Activated CD8-positive, alpha-beta memory T cell treated with anti-CD3 and anti-CD28 coated beads, Interleukin-2, amount 10 ng/mL, durations not matched to agents 7 days and 5 days (primary cell): ENCODE data around the gene ZXDB. TPM values are rescaled to one million over a fixed set of nuclear protein-coding genes. Genes with fewer than 3 reads are reported as not detected.
"Not testable (repeated sequence)": the region's sequence is repeated elsewhere in the genome, so short reads cannot be mapped to it uniquely, and the experiment has no call there.

ENCODE experiments used
- ATAC-seq: fragments of 150-1000 bp; cut with Tn5 transposase; one replicate; pipeline ENCODE4 v1.10.0; 2021; ENCODE audit warnings: moderate library complexity
- CTCF ChIA-PET: fragments of 350-600 bp; sonication (Branson Sonifier 250); formaldehyde crosslinking; loops from one replicate; lab custom pipeline; 2021; ENCODE audit warnings: antibody characterized with exemption; lab: Charles Lee
- DNase-seq: peaks from one replicate; pipeline ENCODE4 v3.0.0-alpha.2; 2020
- H3K27ac Mint-ChIP-seq: one replicate; pipeline ENCODE4 v1.8.0; 2021; ENCODE audit warnings: mild to moderate bottlenecking, mixed read lengths
- H3K27me3 Mint-ChIP-seq: one replicate; pipeline ENCODE4 v1.8.0; 2021; ENCODE audit warnings: mixed read lengths
- H3K36me3 Mint-ChIP-seq: one replicate; pipeline ENCODE4 v1.8.0; 2021; ENCODE audit warnings: mild to moderate bottlenecking, mixed read lengths
- H3K4me1 Mint-ChIP-seq: one replicate; pipeline ENCODE4 v1.8.0; 2021; ENCODE audit warnings: mixed read lengths
- H3K4me3 Mint-ChIP-seq: one replicate; pipeline ENCODE4 v1.8.0; 2021; ENCODE audit warnings: mild to moderate bottlenecking, moderate library complexity, mixed read lengths
- H3K9me3 Mint-ChIP-seq: one replicate; pipeline ENCODE4 v1.8.0; 2022; ENCODE audit warnings: low read depth, mixed read lengths
- total RNA-seq, 2 experiments: library from RNA; stranded (reverse); gene quantifications; one replicate each; pipeline ENCODE4 v1.2.3, GENCODE V29; 2021

ZXDB gene
- total RNA-seq, 2 experiments from 2014 or later: 4.2 to 5.1 TPM

DNA sequence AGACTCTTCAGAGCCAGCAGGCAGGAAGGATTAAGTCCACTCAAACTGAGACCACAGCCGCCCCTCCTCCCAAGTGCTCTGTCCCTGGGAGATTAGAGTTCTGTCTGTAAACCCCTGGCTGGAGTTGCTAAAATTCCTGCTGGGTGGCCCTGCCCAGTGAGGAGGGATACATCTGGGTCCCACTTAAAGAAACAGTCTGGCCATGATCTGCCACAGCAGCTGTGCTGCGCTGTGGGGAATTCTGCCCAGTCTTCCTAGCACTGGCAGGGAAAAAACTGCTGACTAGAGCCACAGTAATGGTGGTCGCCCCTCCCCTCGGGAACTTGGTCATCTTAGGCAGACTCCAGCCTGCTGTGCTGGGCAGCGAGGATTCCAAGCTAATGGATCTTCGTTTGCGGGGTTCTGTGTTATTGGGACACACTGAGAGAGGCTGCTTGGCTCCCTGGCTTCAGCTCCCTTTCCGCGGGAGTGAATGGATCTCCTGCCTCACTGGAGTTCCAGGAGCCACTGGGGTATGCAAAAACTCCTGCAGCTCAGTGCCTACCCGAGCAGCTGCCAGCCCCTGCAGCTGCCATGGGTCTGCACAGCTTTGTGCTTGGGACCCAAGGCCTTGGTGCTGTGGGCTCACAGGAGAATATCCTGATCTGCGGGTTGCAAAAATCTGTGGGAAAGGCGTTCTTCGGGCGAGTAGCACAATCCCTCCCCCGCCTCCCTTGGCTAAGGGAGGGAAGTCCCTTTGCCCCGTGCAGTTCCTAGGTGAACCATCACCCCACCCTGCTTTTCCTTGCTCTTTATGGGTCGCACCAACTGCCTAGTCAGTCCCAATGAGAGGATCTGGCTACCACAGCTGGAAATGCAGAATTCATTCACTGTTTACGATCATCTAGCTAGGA lies 15.7 kb downstream of the ZXDB start:
- H3K4me1 Mint-ChIP-seq: no peaks in the 10 kb centered on the region
- DNase-seq (no peak), ATAC-seq (no peak)
- H3K27ac Mint-ChIP-seq: no peak overlapping the region
- no peaks in the 10 kb centered on the region for H3K9me3 Mint-ChIP-seq
- H3K27me3 Mint-ChIP-seq: no peaks in the 10 kb centered on the region
- CTCF ChIA-PET: no interaction called here
- no peaks in the 10 kb centered on the region for H3K36me3 Mint-ChIP-seq
- H3K4me3 Mint-ChIP-seq: no peak overlapping the region

DNA sequence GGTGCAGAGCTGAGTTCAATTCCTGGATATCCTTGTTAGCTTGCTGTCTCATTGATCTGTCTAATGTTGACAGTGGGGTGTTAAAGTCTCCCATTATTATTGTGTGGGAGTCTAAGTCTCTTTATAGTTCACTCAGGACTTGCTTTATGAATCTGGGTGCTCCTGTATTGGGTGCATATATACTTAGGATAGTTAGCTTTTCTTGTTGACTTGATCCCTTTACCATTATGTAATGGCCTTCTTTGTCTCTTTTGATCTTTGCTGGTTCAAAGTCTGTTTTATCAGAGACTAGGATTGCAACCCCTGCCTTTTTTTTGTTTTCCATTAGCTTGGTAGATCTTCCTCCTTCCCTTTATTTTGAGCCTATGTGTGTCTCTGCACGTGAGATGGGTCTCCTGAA lies 21.5 kb downstream of the ZXDB start:
- H3K36me3 Mint-ChIP-seq, DNase-seq, ATAC-seq, H3K27ac Mint-ChIP-seq, H3K9me3 Mint-ChIP-seq, H3K4me1 Mint-ChIP-seq, H3K4me3 Mint-ChIP-seq, H3K27me3 Mint-ChIP-seq, CTCF ChIA-PET: not testable (repeated sequence)

DNA sequence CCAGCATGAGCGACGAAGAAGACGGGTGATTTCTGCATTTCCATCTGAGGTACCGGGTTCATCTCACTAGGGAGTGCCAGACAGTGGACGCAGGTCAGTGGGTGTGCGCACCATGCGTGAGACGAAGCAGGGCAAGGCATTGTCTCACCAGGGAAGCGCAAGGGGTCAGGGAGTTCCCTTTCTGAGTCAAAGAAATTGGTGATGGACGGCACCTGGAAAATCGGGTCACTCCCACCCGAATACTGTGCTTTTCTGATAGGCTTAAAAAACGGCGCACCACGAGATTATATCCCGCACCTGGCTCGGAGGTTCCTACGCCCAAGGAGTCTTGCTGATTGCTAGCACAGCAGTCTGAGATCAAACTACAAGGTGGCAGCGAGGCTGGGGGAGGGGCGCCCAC lies 37.6 kb downstream of the ZXDB start:
- H3K27me3 Mint-ChIP-seq, H3K36me3 Mint-ChIP-seq, H3K4me1 Mint-ChIP-seq, H3K9me3 Mint-ChIP-seq, DNase-seq, ATAC-seq, CTCF ChIA-PET, H3K27ac Mint-ChIP-seq, H3K4me3 Mint-ChIP-seq: not testable (repeated sequence)

DNA sequence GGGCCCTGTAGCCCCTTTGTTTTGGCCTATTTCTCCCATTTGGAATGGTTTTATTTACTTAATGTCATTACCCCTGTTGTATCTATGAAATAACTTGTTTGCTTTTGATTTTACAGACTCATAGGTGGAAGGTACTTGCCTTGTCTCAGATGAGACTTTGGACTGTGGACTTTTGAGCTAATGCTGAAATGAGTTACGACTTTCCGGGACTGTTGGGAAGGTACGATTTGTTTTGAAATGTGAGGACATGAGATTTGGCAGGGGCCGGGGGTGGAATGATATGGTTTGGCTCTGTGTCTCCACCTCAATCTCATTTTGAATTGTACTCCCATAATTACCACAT lies 48.8 kb downstream of the ZXDB start:
- Mint-ChIP-seq H3K27me3 (no peaks in the 10 kb centered on the region), H3K9me3 (no peaks in the 10 kb centered on the region), H3K4me1 (no peaks in the 10 kb centered on the region), H3K27ac (no peak overlapping the region), H3K4me3 (no peak overlapping the region), H3K36me3 (no peaks in the 10 kb centered on the region)
- no peak for ATAC-seq
- DNase-seq: no peak
- CTCF ChIA-PET: no interaction called here

DNA sequence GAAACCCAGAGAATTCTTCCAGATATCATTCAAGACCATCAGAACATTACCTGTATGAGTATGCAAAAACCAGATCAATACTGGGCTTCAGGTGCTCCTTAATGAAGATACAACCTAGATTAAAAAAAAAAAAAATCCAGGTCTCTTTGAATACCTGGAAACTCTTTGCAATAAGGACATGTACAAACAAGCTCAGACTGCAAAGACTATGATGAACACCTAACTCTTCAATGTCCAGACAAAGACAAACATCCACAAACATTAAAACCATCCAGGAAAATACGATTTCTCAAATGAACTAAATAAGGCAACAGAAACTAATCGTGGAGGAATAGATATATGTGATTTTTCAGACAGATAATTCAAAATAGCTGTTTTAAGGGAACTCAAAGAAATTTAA lies 49.5 kb downstream of the ZXDB start:
- no peak for ATAC-seq
- Mint-ChIP-seq H3K27ac (no peak overlapping the region), H3K9me3 (no peaks in the 10 kb centered on the region), H3K4me3 (no peak overlapping the region), H3K27me3 (no peaks in the 10 kb centered on the region), H3K4me1 (no peaks in the 10 kb centered on the region), H3K36me3 (no peaks in the 10 kb centered on the region)
- no peak for DNase-seq
- CTCF ChIA-PET: no interaction called here

DNA sequence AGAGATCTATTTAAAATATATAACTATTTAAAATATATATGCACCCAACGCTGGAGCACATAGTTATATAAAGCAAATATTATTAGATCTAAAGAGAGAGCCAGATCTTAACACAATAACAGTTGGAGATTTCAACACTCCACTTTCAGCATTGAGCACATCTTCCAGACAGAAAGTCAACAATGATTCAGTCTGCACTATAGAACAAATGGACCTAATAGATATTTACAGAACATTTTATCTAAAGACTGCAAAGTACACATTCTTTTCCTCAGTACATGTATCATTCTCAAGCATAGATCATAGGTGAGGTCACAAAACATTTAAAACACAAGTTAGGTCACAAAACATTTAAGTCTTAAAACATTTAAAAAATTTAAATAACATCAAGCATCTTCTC lies 51.9 kb downstream of the ZXDB start:
- no peak overlapping the region for H3K4me3 Mint-ChIP-seq
- no peaks in the 10 kb centered on the region for H3K4me1 Mint-ChIP-seq
- ATAC-seq: no peak
- CTCF ChIA-PET: no interaction called here
- DNase-seq: no peak
- no peaks in the 10 kb centered on the region for H3K27me3 Mint-ChIP-seq
- H3K36me3 Mint-ChIP-seq: no peaks in the 10 kb centered on the region
- H3K9me3 Mint-ChIP-seq: no peaks in the 10 kb centered on the region
- no peak overlapping the region for H3K27ac Mint-ChIP-seq

DNA sequence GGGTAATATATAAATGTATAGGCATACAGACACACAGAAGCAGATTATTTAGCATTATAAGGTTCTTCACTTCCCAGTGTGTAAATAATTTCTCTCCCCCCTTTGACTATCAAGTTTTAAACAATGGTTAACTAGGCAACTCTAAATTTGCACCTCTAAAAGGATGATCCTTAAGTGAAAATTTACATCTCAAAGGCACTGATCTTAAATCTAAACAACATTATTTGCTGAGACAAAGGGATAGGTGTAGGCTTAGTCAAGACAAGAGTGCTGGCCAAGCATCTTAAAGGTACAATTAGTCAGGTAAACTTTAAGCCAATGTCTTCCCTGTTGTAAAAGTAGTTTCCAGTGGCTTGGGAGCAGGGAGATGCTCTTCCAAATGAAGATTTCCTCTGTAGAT lies 55.2 kb downstream of the ZXDB start:
- H3K36me3 Mint-ChIP-seq: no peaks in the 10 kb centered on the region
- ATAC-seq (no peak), DNase-seq (no peak)
- H3K9me3 Mint-ChIP-seq: no peaks in the 10 kb centered on the region
- CTCF ChIA-PET: no interaction called here
- no peaks in the 10 kb centered on the region for H3K4me1 Mint-ChIP-seq
- H3K27me3 Mint-ChIP-seq: no peaks in the 10 kb centered on the region
- no peak overlapping the region for H3K27ac Mint-ChIP-seq
- no peak overlapping the region for H3K4me3 Mint-ChIP-seq

Other genes with a start within 250 kb of the ZXDB start
- not detected for gene NLRP2B, start 88.2 kb downstream of the ZXDB start, total RNA-seq